ENCODE measurements around the gene SOAT1.

- TF ChIP-seq CTCF (conservative IDR thresholded peaks at IDR 0.05) (no peak), ZFX (IDR thresholded peaks at IDR 0.05) (no peak)
These were observed 31.4 kb upstream of the SOAT1 start for GRCh38 chr1:179262183-179262582.

Data from C4-2B (cell line).